Stimulated activated naive CD4-positive, alpha-beta T cell treated with Interleukin-2 at 50 U/mL for 16 hours (primary cell): ENCODE measurements around the gene MCOLN3.
"Not testable (repeated sequence)": the region's sequence is repeated elsewhere in the genome, so short reads cannot be mapped to it uniquely, and the experiment has no call there.

ENCODE experiments used
- DNase-seq: peaks from one replicate; lab custom pipeline; 2025; lab: John Stamatoyannopoulos, UW

Gene MCOLN3

GRCh38 chr1:85047472-85048295, 616 bp downstream of the MCOLN3 start:
- no peak for DNase-seq

GRCh38 chr1:85047144-85047471, 1.2 kb downstream of the MCOLN3 start:
- no peak for DNase-seq

- no peak for DNase-seq
These were observed 5.9 kb downstream of the MCOLN3 start for GRCh38 chr1:85042413-85042812.

- no peak for DNase-seq
These were observed 6.5 kb downstream of the MCOLN3 start for GRCh38 chr1:85041793-85042192.

GRCh38 chr1:85033221-85033620, 15.1 kb downstream of the MCOLN3 start:
- DNase-seq = no peak

- no peak for DNase-seq
These were observed 17.8 kb downstream of the MCOLN3 start for GRCh38 chr1:85030536-85030935.

GRCh38 chr1:85028151-85028550, 20.1 kb downstream of the MCOLN3 start:
- no peak for DNase-seq

- DNase-seq = no peak
These were observed 20.9 kb downstream of the MCOLN3 start for GRCh38 chr1:85027242-85027983.

- no peak for DNase-seq
These were observed 22.4 kb downstream of the MCOLN3 start for GRCh38 chr1:85025940-85026339.

GRCh38 chr1:85024736-85025135, 23.6 kb downstream of the MCOLN3 start:
- no peak for DNase-seq

GRCh38 chr1:85022700-85023099, 25.6 kb downstream of the MCOLN3 start:
- no peak for DNase-seq

GRCh38 chr1:85019994-85020393, 28.3 kb downstream of the MCOLN3 start:
- no peak for DNase-seq

GRCh38 chr1:85015826-85016225, 32.5 kb downstream of the MCOLN3 start:
- DNase-seq = no peak

- not testable (repeated sequence) for DNase-seq
These were observed 42.7 kb downstream of the MCOLN3 start for GRCh38 chr1:85005641-85006040.

GRCh38 chr1:85001742-85002141, 46.6 kb downstream of the MCOLN3 start:
- DNase-seq = no peak

- DNase-seq = peak; percentile 41
These were observed 49.5 kb downstream of the MCOLN3 start for GRCh38 chr1:84998642-84999280.

- no peak for DNase-seq
These were observed 50.4 kb downstream of the MCOLN3 start for GRCh38 chr1:84997667-84998600.

GRCh38 chr1:84996846-84997666, 51.2 kb downstream of the MCOLN3 start, which contains the start of gene MCOLN2:
MCOLN2 (minus strand) TSS chr1:84997113; CDS start chr1:84996872, 241 bp downstream.
- peak; percentile 56 for DNase-seq

GRCh38 chr1:84995484-84996334, 52.6 kb downstream of the MCOLN3 start:
- no peak for DNase-seq
